ENCODE measurements around the gene DENND6A. TPM values are rescaled to one million over a fixed set of nuclear protein-coding genes. Genes with fewer than 3 reads are reported as not detected.

Gene DENND6A
- total RNA-seq, 6 experiments from 2014 or later: 7.8 to 11.9 (median 9.8) TPM

DNA sequence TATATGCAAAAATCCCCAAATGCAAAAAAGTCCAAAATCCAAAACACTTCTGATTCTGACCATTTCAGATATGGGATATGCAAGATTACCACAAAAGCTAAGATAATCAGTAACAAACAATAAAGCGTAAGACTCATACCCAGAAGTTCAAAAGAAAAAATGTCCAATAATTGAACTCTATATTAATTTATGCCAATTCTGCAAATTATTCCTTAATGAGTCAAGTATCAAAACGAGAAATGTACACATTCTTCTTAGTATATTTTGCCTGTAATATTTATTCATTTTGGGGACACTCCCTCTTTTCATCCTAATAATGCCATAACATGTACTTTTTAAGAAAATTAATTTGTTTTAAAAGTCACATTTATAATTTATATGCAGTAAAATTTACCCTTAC lies 37.1 kb downstream of the DENND6A start:
- no peak for DNase-seq
- no peak for TF ChIP-seq CTCF (IDR thresholded peaks at IDR 0.05)
- H3K27ac Mint-ChIP-seq: no peak overlapping the region
- H3K4me3 Mint-ChIP-seq: no peak overlapping the region
- peaks cover 24% of the 10 kb centered on the region for H3K36me3 Mint-ChIP-seq (ENCODE audit: low read depth)
- peaks cover 8% of the 10 kb centered on the region; the same call in 1 of the 2 replicates for H3K4me1 Mint-ChIP-seq (ENCODE audit: low read depth)
- H3K27me3 Mint-ChIP-seq (ENCODE audit: insufficient read depth): no peaks in the 10 kb centered on the region
- H3K9me3 Mint-ChIP-seq: no peaks in the 10 kb centered on the region

GRCh38 chr3:57654267-57654666 lies 38.6 kb downstream of the DENND6A start:
- Mint-ChIP-seq H3K27ac (no peak overlapping the region), H3K27me3 (ENCODE audit: insufficient read depth) (0 out of 2 replicates have a peak, but pooled peaks cover 1% of the 10 kb centered on the region), H3K4me1 (ENCODE audit: low read depth) (peaks cover 4% of the 10 kb centered on the region; the same call in 1 of the 2 replicates), H3K4me3 (no peak overlapping the region), H3K36me3 (ENCODE audit: low read depth) (peaks cover 30% of the 10 kb centered on the region), H3K9me3 (peaks cover 1% of the 10 kb centered on the region)
- no peak for DNase-seq
- no peak for TF ChIP-seq CTCF (IDR thresholded peaks at IDR 0.05)

DNA sequence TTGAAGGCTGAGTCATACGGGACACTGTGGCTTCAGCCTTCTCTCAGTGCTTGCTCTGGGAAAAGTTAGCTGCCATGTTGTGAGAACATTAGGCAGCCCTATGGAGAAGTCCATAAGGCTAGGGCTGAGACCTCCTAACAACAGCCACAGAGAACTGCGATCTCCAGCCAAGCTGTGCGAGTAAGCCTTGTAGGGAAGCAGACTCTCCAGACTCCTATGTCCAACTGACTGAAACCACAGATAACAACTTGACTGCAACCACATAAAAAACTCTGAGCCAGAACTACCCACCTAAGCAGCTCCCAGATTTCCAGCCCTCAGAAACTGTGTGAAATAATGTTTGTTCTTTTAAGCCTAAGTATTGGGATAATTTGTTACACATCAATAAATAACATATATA lies 40.7 kb downstream of the DENND6A start:
- 0 out of 2 replicates have a peak, but pooled peaks cover 2% of the 10 kb centered on the region for H3K27me3 Mint-ChIP-seq (ENCODE audit: insufficient read depth)
- no peak overlapping the region for H3K27ac Mint-ChIP-seq
- H3K4me3 Mint-ChIP-seq: no peak overlapping the region
- no peak for TF ChIP-seq CTCF (IDR thresholded peaks at IDR 0.05)
- H3K4me1 Mint-ChIP-seq (ENCODE audit: low read depth): peaks cover under 1% of the 10 kb centered on the region
- peaks cover 48% of the 10 kb centered on the region for H3K36me3 Mint-ChIP-seq (ENCODE audit: low read depth)
- peaks cover 13% of the 10 kb centered on the region for H3K9me3 Mint-ChIP-seq
- DNase-seq: no peak

DNA sequence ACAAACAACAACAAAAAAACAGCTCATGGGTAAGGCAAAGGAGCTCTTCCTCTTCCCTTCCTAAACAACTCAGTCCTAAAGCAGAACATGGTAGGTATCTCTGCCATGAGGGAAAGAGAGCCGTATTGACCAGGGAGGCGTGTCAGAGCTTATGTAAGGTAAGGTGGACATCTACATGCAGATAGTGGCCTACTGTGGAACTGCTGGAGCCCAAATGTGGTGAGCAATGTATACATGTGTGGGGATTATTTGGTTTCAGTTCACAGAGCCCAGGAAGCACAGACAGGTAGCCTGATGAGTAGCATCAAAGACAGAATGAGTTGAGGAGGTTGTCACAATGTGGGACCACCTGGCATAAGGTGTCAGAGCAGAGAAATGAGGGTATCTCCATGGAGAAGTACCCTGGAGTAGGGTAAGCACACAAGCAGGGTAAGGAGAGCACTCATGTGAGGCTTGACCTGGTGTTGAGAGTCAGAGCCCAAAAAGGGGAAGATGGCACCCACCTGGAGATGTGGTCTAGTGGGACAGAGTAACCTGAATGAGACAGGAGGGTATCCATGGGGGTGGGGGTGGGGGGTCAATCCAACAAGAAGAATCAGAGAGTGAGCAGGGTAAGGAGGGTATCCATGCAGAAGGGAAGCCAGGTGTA lies 45.5 kb downstream of the DENND6A start:
- Mint-ChIP-seq H3K4me1 (ENCODE audit: low read depth) (peaks cover 6% of the 10 kb centered on the region), H3K36me3 (ENCODE audit: low read depth) (peaks cover 41% of the 10 kb centered on the region), H3K27me3 (ENCODE audit: insufficient read depth) (0 out of 2 replicates have a peak, but pooled peaks cover 2% of the 10 kb centered on the region), H3K27ac (peak overlapping the region; percentile 26; the same call in 1 of the 2 replicates), H3K4me3 (no peak overlapping the region), H3K9me3 (peaks cover 13% of the 10 kb centered on the region)
- no peak for TF ChIP-seq CTCF (IDR thresholded peaks at IDR 0.05)
- DNase-seq: no peak

DNA sequence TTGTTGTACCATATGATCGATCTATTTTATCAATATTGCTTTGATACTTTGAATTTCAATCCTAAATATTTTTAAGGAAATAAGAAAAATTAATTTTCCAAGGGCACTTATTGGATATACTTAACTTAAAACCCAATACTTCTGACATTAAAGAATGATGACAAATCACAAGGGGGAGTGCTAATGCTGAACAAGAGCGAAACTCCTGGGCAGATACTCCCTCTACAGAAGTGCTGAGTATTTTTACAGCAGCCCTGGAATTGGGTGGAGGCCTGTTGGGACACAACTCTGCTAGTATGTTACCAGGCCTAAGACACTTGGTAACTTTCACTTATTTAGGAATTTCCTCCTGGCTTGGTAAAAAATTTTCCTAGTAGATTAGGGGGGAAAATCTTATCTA lies 46.2 kb downstream of the DENND6A start:
- peak; percentile 47 for DNase-seq
- peaks cover 13% of the 10 kb centered on the region for H3K9me3 Mint-ChIP-seq
- no peak overlapping the region for H3K4me3 Mint-ChIP-seq
- H3K27ac Mint-ChIP-seq: peak overlapping the region; percentile 26; the same call in 1 of the 2 replicates
- peaks cover 36% of the 10 kb centered on the region for H3K36me3 Mint-ChIP-seq (ENCODE audit: low read depth)
- peaks cover 6% of the 10 kb centered on the region for H3K4me1 Mint-ChIP-seq (ENCODE audit: low read depth)
- TF ChIP-seq CTCF (IDR thresholded peaks at IDR 0.05): peak; percentile 55; the same call in 1 of the 2 replicates
- 0 out of 2 replicates have a peak, but pooled peaks cover 2% of the 10 kb centered on the region for H3K27me3 Mint-ChIP-seq (ENCODE audit: insufficient read depth)

Data from HFFc6 (cell line).